SIG-M5 (cell line): ENCODE results near the gene PFKL.

Source experiments
- DNase-seq: peaks from one replicate; lab custom pipeline; 2025; lab: John Stamatoyannopoulos, UW

The PFKL gene

GRCh38 chr21:44313451-44313850 is 13.6 kb downstream of the PFKL start:
- DNase-seq: no peak

GRCh38 chr21:44314128-44314527 is 14.3 kb downstream of the PFKL start:
- no peak for DNase-seq

GRCh38 chr21:44314561-44314960 is 14.7 kb downstream of the PFKL start:
- DNase-seq: no peak

- DNase-seq: no peak
Measured at GRCh38 chr21:44315691-44316203, 15.9 kb downstream of the PFKL start.

DNA sequence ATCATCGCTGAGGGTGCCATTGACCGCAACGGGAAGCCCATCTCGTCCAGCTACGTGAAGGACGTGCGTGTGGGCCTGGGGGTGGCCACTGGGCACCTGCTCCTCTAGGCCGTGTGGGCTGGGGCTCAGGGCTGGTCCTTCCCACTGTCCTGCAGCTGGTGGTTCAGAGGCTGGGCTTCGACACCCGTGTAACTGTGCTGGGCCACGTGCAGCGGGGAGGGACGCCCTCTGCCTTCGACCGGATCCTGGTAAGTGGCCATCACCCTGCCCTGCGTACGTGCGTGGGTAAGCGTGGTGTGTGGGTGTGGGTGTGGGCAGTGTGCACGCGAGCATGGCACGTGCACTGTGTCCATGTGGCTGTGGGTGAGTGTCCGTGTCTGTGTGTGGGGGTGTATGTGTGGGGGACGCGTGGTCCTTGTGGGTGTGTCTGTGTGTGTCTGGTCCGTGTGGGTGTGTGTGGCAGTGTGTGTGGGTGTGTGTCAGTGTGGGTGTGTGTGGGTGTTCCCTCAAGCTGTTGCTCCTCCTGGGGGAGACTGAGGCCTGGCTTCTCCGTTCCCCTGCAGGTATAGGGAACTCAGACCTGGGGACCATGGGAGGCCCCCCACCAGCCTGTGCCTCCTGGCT is 16.5 kb downstream of the PFKL start:
- no peak for DNase-seq

DNA sequence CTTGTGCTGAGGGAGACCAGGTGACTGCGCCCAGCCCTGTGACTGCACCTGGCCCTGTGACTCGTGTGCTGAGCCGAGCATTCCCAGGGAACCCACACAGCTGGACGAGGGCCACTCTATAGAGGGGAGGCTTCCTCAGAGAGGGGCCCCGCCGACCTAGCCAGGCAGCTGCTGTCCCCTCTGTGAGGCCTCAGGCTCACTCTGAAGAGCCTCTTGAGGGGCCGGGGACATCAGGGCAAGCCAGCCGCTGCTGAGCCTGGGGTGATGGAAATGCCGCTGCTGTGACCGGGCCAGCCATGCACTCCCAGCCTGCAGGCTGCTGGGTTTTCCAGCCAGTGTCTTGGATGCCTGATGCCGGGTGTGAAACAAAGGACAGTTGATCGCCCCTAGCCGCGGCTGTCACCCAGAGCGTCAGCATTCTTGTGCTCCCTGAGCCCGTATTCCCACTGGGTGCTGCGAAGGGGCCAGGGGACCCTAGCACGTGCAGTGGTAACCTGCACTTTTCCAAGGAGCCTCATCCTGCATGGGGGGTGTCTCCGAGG is 17.5 kb downstream of the PFKL start:
- DNase-seq: no peak

- no peak for DNase-seq
Measured at GRCh38 chr21:44317871-44318270, 18.0 kb downstream of the PFKL start.

GRCh38 chr21:44318489-44319285 is 18.8 kb downstream of the PFKL start:
- no peak for DNase-seq

- no peak for DNase-seq
Measured at GRCh38 chr21:44319407-44320065, 19.7 kb downstream of the PFKL start.

GRCh38 chr21:44320847-44321246 is 21.0 kb downstream of the PFKL start:
- DNase-seq: no peak

GRCh38 chr21:44321846-44322450 is 22.1 kb downstream of the PFKL start:
- DNase-seq: no peak

DNA sequence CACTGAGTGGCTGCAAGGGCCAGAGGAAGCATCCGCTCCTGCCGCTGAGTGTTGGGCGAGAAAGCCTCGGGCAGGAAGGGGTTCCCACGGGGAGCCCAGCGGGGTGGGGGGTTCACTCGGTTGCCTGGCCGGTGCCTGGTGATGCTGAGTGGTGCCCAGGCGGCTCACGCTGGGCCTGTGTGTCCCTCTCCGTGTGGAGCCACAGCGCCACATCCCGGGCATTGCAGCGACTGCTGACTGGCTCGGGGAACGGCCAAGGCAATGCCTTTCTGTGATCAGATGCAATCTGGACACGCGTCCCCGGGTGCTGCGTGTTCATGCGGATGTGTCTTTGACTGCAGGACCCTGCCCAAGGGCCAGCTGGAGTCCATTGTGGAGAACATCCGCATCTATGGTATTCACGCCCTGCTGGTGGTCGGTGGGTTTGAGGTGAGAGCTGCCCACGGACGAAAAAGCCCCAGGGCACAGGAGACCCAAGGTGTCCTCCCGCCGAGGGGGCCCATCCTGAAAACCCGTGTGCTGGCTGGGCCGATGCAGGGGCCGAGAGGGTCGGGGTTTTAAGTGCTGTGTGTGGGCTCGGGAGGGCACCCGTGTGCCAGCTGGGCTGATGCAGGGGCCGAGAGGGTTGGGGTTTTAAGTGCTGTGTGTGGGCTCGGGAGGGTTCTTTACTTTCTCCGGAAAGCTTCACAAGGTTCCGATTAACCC is 22.9 kb downstream of the PFKL start:
- DNase-seq: no peak

DNA sequence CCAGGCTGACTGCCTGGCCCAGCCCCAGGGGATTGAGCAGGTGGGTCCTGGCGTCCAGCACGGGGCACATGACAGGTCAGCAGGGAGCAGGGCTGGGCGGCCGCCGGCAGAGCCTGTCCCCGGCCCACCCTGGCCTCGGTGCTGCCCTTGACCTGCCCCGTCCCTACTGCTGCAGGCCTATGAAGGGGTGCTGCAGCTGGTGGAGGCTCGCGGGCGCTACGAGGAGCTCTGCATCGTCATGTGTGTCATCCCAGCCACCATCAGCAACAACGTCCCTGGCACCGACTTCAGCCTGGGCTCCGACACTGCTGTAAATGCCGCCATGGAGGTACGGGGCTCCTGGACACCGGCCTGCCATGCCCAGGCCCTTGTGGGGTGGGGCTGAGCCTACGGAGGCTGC is 23.7 kb downstream of the PFKL start:
- no peak for DNase-seq

DNA sequence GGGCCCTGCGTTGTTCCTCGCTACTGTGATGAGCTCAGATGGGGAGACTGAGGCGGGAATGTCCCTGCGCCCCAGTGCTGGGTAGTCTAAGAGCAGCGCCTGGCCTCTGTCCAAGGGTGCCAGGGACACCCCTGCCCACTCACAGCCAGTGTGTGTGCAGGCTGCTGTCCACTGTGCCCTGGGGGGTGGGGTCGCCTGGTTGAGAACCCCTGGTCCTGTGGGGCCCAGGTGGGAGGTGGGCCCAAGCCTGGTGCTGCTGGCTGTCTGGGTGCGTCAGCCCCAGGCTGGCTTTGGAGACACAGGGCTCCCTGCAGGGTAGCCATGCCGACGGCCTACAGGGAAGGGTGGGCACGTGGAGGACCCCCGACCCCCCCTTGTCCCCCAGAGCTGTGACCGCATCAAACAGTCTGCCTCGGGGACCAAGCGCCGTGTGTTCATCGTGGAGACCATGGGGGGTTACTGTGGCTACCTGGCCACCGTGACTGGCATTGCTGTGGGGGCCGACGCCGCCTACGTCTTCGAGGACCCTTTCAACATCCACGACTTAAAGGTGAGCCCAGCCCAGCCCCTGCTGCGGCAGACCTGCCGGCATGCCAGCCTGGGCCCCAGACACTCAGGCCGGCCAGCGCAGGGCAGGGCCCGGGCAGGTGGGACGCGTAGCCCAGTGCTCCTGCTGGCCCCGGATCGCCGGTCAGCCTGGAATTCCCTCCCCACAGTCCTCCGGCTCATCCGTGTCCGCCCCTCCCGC is 24.4 kb downstream of the PFKL start:
- DNase-seq: no peak

GRCh38 chr21:44324854-44325107 is 24.9 kb downstream of the PFKL start:
- no peak for DNase-seq

DNA sequence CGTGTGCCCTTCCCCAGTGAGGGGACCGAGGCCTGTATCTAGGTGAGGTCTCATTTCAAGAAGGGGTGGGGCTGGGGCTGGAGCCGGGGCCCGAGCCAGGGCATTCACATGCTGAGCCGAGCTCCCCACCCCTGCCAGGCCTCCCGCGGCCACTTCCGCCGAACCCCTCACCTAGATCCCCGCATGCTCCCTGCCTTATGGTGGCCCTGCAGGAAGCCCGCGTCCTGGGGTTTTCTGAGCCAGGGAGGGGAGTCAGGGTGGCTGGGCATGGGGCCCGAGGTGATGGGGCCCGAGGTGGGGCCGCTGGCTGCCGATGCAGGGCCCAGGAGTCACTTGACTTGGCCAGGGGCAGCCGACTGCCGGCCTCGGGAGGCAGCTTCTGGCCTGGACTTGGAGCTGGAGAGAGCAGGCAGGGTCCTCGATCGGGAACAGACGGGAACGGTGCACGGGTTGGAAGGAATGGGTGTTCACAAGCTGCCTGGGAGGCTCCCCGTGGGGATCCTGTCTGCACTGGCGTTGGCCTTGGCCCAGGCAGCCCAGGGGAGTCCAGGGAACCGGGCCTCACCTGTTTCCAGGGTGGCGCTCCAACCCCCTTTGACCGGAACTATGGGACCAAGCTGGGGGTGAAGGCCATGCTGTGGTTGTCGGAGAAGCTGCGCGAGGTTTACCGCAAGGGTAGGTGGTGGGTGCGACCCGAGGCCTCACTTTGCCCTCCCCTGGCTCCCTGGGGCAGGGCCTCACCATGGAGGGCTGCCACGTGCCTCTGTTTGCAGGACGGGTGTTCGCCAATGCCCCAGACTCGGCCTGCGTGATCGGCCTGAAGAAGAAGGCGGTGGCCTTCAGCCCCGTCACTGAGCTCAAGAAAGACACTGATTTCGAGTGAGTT is 25.8 kb downstream of the PFKL start:
- no peak for DNase-seq

GRCh38 chr21:44326272-44326647 is 26.4 kb downstream of the PFKL start:
- DNase-seq: no peak

DNA sequence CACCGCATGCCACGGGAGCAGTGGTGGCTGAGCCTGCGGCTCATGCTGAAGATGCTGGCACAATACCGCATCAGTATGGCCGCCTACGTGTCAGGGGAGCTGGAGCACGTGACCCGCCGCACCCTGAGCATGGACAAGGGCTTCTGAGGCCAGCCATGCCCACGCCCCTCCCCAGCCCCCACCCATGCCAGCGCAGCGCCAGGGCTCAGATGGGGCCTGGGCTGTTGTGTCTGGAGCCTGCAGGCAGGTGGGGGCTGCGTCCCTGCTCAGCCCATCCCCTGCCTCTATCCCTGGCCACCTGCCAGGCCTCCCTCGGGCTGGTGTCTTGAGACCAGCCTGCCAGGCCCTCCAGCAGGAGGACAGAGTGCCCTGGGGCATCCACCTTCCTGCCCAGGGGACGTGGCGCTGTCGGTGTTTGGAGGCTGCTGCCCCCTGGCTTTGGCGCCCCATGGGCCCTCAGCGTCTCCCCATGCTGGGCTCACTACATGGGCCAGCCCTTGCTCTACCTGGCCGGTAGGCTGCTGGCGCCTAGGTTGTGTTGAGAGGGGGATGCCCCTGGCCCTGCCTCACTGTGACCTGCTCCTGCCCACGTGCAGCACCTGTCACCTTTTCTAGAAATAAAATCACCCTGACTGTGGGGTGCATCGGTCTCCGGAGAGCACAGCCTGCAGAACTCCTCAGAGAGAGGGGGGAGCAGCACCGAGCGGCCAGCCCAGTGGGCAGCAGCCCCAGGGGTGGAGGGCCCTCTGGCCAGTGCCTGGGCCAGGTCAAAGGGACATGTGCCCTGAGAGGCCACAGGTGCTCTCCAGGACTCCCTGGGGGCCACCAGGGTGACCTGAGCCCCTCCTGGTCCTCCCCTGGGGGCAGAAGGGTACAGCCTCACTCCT is 27.1 kb downstream of the PFKL start:
- DNase-seq: no peak

DNA sequence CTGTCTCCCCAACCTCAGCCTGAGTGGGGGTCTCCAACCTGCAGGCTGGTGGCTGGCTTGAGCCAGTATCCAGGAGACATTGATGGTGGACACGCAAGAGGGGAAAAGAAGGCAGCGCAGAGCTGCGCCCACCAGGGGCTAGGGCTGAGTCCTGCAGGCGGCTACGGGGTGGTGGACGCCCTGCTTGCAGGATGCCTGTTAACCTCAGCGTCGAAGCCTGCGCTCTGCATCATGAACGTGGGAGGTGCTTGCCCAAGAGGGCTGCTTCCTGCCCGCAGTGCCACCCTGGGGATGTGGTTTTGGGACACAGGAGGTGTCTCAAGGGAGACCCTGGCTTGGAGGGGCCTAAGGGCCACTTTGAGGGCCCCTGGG is 27.7 kb downstream of the PFKL start:
- DNase-seq: no peak
